SJCRH30 (cell line): Measurements from ENCODE around the gene GRIP1. TPM values are rescaled to one million over a fixed set of nuclear protein-coding genes. Genes with fewer than 3 reads are reported as not detected.

Source experiments
- DNase-seq, 2 experiments: peaks; one replicate each; pipeline ENCODE4 v3.0.0-alpha.2; 2015 to 2020
- H3K27ac ChIP-seq: fragments of 250-450 bp; sonication (Bioruptor Pico); 2 replicates; pipeline ENCODE4 v1.5.1; 2020; ENCODE audit warnings: mild to moderate bottlenecking, moderate library complexity
- H3K27me3 ChIP-seq: fragments of 250-450 bp; sonication (Bioruptor Pico); 2 replicates; pipeline ENCODE4 v1.5.1; 2020; ENCODE audit warnings: mild to moderate bottlenecking, moderate library complexity
- H3K36me3 ChIP-seq: fragments of 250-450 bp; sonication (Bioruptor Pico); 2 replicates; pipeline ENCODE4 v1.5.1; 2020; ENCODE audit warnings: mild to moderate bottlenecking, moderate library complexity
- H3K4me1 ChIP-seq: fragments of 250-450 bp; sonication (Bioruptor Pico); 2 replicates; pipeline ENCODE4 v1.5.1; 2020; ENCODE audit warnings: mild to moderate bottlenecking, moderate library complexity
- H3K4me3 ChIP-seq: fragments of 250-450 bp; sonication (Bioruptor Pico); 2 replicates; pipeline ENCODE4 v1.5.1; 2020; ENCODE audit warnings: mild to moderate bottlenecking, moderate library complexity
- H3K9me3 ChIP-seq: fragments of 250-450 bp; sonication (Bioruptor Pico); replicated peaks from 2 replicates; pipeline ENCODE4 v1.5.1; 2020; ENCODE audit warnings: mild to moderate bottlenecking, moderate library complexity
- total RNA-seq: library from RNA; depleted of rRNA; stranded (reverse); fragments of >200 nt; shearing (Covaris generic); gene quantifications from 2 replicates; pipeline ENCODE4 v1.2.3, GENCODE V29; 2014; rRNA removed

The GRIP1 gene, protein sequence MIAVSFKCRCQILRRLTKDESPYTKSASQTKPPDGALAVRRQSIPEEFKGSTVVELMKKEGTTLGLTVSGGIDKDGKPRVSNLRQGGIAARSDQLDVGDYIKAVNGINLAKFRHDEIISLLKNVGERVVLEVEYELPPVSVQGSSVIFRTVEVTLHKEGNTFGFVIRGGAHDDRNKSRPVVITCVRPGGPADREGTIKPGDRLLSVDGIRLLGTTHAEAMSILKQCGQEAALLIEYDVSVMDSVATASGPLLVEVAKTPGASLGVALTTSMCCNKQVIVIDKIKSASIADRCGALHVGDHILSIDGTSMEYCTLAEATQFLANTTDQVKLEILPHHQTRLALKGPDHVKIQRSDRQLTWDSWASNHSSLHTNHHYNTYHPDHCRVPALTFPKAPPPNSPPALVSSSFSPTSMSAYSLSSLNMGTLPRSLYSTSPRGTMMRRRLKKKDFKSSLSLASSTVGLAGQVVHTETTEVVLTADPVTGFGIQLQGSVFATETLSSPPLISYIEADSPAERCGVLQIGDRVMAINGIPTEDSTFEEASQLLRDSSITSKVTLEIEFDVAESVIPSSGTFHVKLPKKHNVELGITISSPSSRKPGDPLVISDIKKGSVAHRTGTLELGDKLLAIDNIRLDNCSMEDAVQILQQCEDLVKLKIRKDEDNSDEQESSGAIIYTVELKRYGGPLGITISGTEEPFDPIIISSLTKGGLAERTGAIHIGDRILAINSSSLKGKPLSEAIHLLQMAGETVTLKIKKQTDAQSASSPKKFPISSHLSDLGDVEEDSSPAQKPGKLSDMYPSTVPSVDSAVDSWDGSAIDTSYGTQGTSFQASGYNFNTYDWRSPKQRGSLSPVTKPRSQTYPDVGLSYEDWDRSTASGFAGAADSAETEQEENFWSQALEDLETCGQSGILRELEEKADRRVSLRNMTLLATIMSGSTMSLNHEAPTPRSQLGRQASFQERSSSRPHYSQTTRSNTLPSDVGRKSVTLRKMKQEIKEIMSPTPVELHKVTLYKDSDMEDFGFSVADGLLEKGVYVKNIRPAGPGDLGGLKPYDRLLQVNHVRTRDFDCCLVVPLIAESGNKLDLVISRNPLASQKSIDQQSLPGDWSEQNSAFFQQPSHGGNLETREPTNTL
- 8.2 and 8.8 TPM in 2 replicates for total RNA-seq

- Histone ChIP-seq H3K27ac (peak within 1 kb of the TSS; percentile 47), H3K27me3 (no peaks in the 10 kb centered on the region), H3K36me3 (no peaks in the 10 kb centered on the region), H3K4me1 (no peaks in the 10 kb centered on the region), H3K4me3 (peak within 1 kb of the TSS; percentile 56), H3K9me3 (no peaks in the 10 kb centered on the region)
- peak; percentile 20 to 55 for DNase-seq
Measured at GRCh38 chr12:66678338-66679275, at the start of gene GRIP1. Gene GRIP1 (minus strand): TSS chr12:66679076. CDS start chr12:66678904, 172 bp downstream.

DNA sequence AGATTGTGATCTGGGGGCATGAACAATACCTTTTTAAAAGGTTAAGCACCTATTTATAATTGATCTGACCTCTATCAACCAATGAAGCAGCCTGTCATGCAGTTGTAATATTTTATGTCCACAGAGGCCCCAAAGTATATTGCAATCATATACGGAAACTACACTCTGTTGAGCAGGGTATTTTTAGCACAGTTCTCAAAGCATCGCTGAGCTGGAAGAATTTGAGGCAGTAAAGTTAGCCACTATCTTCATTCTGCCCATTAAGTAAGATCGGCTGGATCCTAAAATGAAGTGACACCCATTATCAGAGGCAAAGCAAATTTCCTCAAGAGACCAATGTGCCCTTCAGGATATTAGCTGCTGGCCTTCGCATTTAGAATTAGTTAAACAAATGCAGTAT is 47.7 kb upstream of the GRIP1 start:
- DNase-seq, result no peak
- no peak overlapping the region for H3K27ac ChIP-seq
- H3K4me1 ChIP-seq, result no peaks in the 10 kb centered on the region
- H3K4me3 ChIP-seq, result no peak overlapping the region
- H3K9me3 ChIP-seq, result no peaks in the 10 kb centered on the region
- H3K36me3 ChIP-seq, result no peaks in the 10 kb centered on the region
- H3K27me3 ChIP-seq, result no peaks in the 10 kb centered on the region

- no peaks in the 10 kb centered on the region for H3K4me1 ChIP-seq
- no peak for DNase-seq
- no peak overlapping the region for H3K4me3 ChIP-seq
- H3K27ac ChIP-seq, result no peak overlapping the region
- H3K36me3 ChIP-seq, result no peaks in the 10 kb centered on the region
- H3K9me3 ChIP-seq, result no peaks in the 10 kb centered on the region
- no peaks in the 10 kb centered on the region for H3K27me3 ChIP-seq
Measured at GRCh38 chr12:66725031-66725430, 46.2 kb upstream of the GRIP1 start.

GRCh38 chr12:66724616-66725015 is 45.7 kb upstream of the GRIP1 start:
- H3K9me3 ChIP-seq, result no peaks in the 10 kb centered on the region
- H3K27ac ChIP-seq, result no peak overlapping the region
- H3K36me3 ChIP-seq, result no peaks in the 10 kb centered on the region
- no peaks in the 10 kb centered on the region for H3K27me3 ChIP-seq
- no peak overlapping the region for H3K4me3 ChIP-seq
- H3K4me1 ChIP-seq, result no peaks in the 10 kb centered on the region
- DNase-seq, result no peak

GRCh38 chr12:66724026-66724425 is 45.1 kb upstream of the GRIP1 start:
- no peak overlapping the region for H3K4me3 ChIP-seq
- H3K27me3 ChIP-seq, result no peaks in the 10 kb centered on the region
- H3K36me3 ChIP-seq, result no peaks in the 10 kb centered on the region
- no peak overlapping the region for H3K27ac ChIP-seq
- H3K9me3 ChIP-seq, result no peaks in the 10 kb centered on the region
- H3K4me1 ChIP-seq, result no peaks in the 10 kb centered on the region
- DNase-seq, result no peak

DNA sequence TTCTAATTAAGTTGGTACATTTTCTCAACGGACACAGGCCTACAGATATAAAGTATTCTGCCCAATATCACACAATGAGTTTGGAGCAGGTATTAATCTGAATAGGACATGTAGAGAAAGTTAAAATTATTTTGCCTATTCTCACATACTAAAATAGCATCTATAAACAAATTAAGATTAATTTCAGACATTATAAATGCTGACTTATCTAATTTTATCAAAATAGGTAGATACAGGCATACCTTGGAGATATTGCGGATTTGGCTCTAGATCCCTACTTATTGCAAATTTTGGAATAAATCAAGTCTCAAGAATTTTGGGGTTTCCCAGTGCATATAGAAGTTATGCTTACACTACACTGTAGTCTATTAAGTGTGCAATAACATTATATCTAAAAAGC is 41.0 kb upstream of the GRIP1 start:
- H3K4me1 ChIP-seq, result peaks cover 11% of the 10 kb centered on the region; the same call in 1 of the 2 replicates
- H3K9me3 ChIP-seq, result no peaks in the 10 kb centered on the region
- H3K27me3 ChIP-seq, result no peaks in the 10 kb centered on the region
- no peak overlapping the region for H3K4me3 ChIP-seq
- no peaks in the 10 kb centered on the region for H3K36me3 ChIP-seq
- no peak for DNase-seq
- H3K27ac ChIP-seq, result no peak overlapping the region

- no peak overlapping the region for H3K27ac ChIP-seq
- no peak for DNase-seq
- no peaks in the 10 kb centered on the region for H3K27me3 ChIP-seq
- no peaks in the 10 kb centered on the region for H3K9me3 ChIP-seq
- no peak overlapping the region for H3K4me3 ChIP-seq
- peaks cover 11% of the 10 kb centered on the region; the same call in 1 of the 2 replicates for H3K4me1 ChIP-seq
- H3K36me3 ChIP-seq, result no peaks in the 10 kb centered on the region
Measured at GRCh38 chr12:66717036-66717673, 38.3 kb upstream of the GRIP1 start.

- peak; percentile 11 to 36 for DNase-seq
- no peaks in the 10 kb centered on the region for H3K36me3 ChIP-seq
- peaks cover 11% of the 10 kb centered on the region; the same call in 1 of the 2 replicates for H3K4me1 ChIP-seq
- H3K9me3 ChIP-seq, result no peaks in the 10 kb centered on the region
- H3K27me3 ChIP-seq, result no peaks in the 10 kb centered on the region
- H3K4me3 ChIP-seq, result no peak overlapping the region
- no peak overlapping the region for H3K27ac ChIP-seq
Measured at GRCh38 chr12:66716522-66716921, 37.6 kb upstream of the GRIP1 start.

- Histone ChIP-seq H3K27ac (no peak overlapping the region), H3K36me3 (no peaks in the 10 kb centered on the region), H3K4me1 (peaks cover 11% of the 10 kb centered on the region; the same call in 1 of the 2 replicates), H3K27me3 (no peaks in the 10 kb centered on the region), H3K9me3 (no peaks in the 10 kb centered on the region), H3K4me3 (no peak overlapping the region)
- no peak for DNase-seq
Measured at GRCh38 chr12:66714709-66715108, 35.8 kb upstream of the GRIP1 start.

- Histone ChIP-seq H3K4me1 (peaks cover 11% of the 10 kb centered on the region; the same call in 1 of the 2 replicates), H3K36me3 (no peaks in the 10 kb centered on the region), H3K27me3 (no peaks in the 10 kb centered on the region), H3K9me3 (no peaks in the 10 kb centered on the region), H3K4me3 (no peak overlapping the region), H3K27ac (no peak overlapping the region)
- no peak for DNase-seq
Measured at GRCh38 chr12:66713984-66714383, 35.1 kb upstream of the GRIP1 start.

GRCh38 chr12:66709893-66710292 is 31.0 kb upstream of the GRIP1 start:
- Histone ChIP-seq H3K4me1 (no peaks in the 10 kb centered on the region), H3K27ac (no peak overlapping the region), H3K36me3 (no peaks in the 10 kb centered on the region), H3K27me3 (no peaks in the 10 kb centered on the region), H3K4me3 (no peak overlapping the region), H3K9me3 (no peaks in the 10 kb centered on the region)
- DNase-seq, result no peak

DNA sequence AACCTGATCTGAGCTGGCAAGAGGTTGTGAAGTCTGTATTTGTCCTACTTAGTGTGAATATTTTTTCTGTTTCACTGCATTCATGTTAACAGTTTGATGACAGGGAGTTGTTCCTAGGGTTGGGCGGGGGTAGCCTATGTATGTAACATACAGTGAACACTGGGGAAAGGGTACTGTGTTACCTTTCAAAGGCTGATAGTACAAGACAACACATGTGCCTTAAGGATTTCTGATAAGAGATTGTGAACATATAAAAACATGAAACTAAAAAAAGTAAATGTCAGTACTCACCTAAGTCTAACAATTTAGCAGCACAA is 30.5 kb upstream of the GRIP1 start:
- Histone ChIP-seq H3K9me3 (no peaks in the 10 kb centered on the region), H3K27me3 (no peaks in the 10 kb centered on the region), H3K4me1 (no peaks in the 10 kb centered on the region)

GRCh38 chr12:66708704-66709456 is 30.0 kb upstream of the GRIP1 start:
- H3K4me1 ChIP-seq, result no peaks in the 10 kb centered on the region
- no peaks in the 10 kb centered on the region for H3K27me3 ChIP-seq
- H3K36me3 ChIP-seq, result no peaks in the 10 kb centered on the region
- H3K4me3 ChIP-seq, result no peak overlapping the region
- H3K9me3 ChIP-seq, result no peaks in the 10 kb centered on the region
- DNase-seq, result peak in 1 of 2 experiments; percentile 46
- no peak overlapping the region for H3K27ac ChIP-seq

More for the DNA sequence above, 30.5 kb upstream of the GRIP1 start:
- H3K4me3 ChIP-seq, result no peak overlapping the region
- no peaks in the 10 kb centered on the region for H3K36me3 ChIP-seq
- H3K27ac ChIP-seq, result no peak overlapping the region
- DNase-seq, result no peak
